ENCODE data around the gene CBY2.
"Not testable (repeated sequence)": the region's sequence is repeated elsewhere in the genome, so short reads cannot be mapped to it uniquely, and the experiment has no call there.

CBY2 gene

DNA sequence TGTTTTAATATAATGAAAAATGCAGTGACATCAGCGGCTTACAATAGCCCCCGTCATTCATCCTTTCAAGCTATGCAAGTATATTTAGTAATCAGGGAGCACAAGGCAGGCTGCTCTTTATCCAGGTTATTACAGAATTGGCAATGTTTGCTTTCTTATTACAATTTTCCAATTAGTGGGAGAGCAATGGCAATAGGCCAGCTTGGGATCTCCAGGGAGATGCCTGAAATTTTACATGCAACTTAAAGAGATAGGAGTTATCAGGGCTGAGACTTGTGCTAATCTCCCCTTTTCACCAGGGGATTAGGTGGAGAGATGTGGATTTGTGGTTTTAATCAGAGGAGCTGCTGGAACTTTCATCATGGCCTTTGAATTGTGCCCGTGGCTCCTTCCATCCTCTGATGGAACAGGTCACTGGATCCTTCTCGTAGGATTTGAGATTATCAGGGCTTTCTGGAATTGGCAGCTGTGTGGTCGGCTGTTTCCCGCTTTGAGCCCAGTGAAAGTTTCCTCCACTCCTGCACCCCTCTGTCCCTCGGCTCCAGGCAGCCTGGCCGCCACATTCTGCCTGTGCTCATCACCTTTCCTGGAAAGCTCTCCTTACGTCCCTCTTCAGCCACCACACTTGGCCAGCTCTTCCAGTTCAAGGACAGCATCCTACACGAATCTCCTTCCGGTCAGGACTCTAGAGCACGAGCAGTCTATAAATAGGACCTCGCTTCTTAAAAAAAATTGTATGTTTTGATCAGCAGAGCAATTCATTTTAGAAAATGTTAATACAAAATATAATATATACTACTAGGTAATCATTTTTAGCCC is 47.0 kb downstream of the CBY2 start:
- ATAC-seq: no peak

DNA sequence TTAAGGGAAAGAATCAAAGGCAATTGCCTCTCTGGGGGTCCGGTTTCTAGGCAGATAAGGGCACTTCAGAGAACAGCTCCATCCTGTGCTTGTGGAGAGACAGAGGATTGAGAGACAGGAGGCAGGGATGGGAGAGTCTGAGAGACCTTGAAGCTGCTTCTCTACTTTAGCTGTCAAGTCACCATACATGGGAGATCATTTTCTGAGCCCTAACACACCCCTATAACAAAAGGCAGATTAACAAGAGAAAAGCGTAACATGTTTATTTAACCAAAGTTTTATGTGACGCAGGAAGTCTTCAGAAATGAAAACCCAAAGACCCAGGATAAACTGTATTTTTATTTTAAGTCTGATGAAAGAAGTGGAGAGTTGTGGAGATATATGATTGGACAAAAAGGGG is 48.4 kb downstream of the CBY2 start:
- no peak for ATAC-seq

GRCh38 chr13:45751885-45752284 is 49.8 kb downstream of the CBY2 start:
- ATAC-seq: no peak

GRCh38 chr13:45752510-45752909 is 50.4 kb downstream of the CBY2 start:
- ATAC-seq: no peak

GRCh38 chr13:45756498-45756897 is 54.4 kb downstream of the CBY2 start:
- not testable (repeated sequence) for ATAC-seq

GRCh38 chr13:45757589-45757988 is 55.5 kb downstream of the CBY2 start:
- not testable (repeated sequence) for ATAC-seq

DNA sequence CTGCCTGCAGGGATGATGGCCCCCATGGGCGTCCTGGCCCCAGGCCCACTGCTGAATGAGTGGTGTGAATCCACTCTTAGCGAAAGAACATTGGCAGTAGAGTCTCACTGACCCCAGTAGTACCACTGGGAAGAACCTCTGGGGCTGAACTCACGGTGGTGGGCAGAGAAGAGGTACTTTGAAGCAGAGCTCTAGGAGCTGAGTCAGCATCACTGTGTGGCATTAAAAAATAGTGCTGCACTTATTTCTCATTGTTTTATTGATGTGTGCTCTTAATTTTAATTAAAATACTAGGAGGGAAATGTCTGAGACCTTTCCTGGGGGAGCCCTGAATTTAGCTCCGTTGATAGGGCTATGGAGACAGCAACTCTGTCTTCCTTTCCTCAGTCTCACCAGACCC is 61.3 kb downstream of the CBY2 start:
- ATAC-seq: no peak
